Measurements from ENCODE around the gene JAGN1.

- TF ChIP-seq EZH2 (IDR thresholded peaks at IDR 0.05) (no peak), POLR2AphosphoS5 (IDR thresholded peaks at IDR 0.05; ENCODE audit: borderline replicate concordance, low read depth, low read length) (no peak), FOXP2 (optimal IDR thresholded peaks at IDR 0.05; ENCODE audit: control extremely low read depth, extremely low read length, insufficient read depth) (no peak)
Measured at GRCh38 chr3:9846231-9846630, 44.2 kb upstream of the JAGN1 start.
